Sigmoid colon (tissue), 7 donors: ENCODE measurements around the gene LVRN. TPM values are rescaled to one million over a fixed set of nuclear protein-coding genes. Genes with fewer than 3 reads are reported as not detected.

Source experiments
- DNase-seq: peaks from one replicate; pipeline ENCODE4 v3.0.0-alpha.2; 2019
- H3K27ac ChIP-seq, 4 donors: fragments of 200-600 bp; sonication (generic); one replicate each; pipeline ENCODE4 v1.5.1; 2016 to 2019; ENCODE audit warnings: mild to moderate bottlenecking in 1 of 4
- H3K27me3 ChIP-seq, 3 donors: fragments of 200-600 bp; sonication (generic); one replicate each; pipeline ENCODE4 v1.5.1; 2019; ENCODE audit warnings: mild to moderate bottlenecking in 1 of 3
- H3K36me3 ChIP-seq, 4 donors: fragments of 200-600 bp; sonication (generic); one replicate each; pipeline ENCODE4 v1.5.1; 2016 to 2019
- H3K4me1 ChIP-seq, 4 donors: fragments of 200-600 bp; sonication (generic); one replicate each; pipeline ENCODE4 v1.5.1; 2017 to 2019
- H3K4me3 ChIP-seq, 4 donors: fragments of 200-600 bp; sonication (generic); one replicate each; pipeline ENCODE4 v1.5.1; 2017 to 2019; ENCODE audit warnings: mild to moderate bottlenecking in 2 of 4, moderate library complexity in 1 of 4
- H3K9me3 ChIP-seq, 4 donors: fragments of 200-600 bp in 3 of 4; sonication (generic) in 3 of 4; one replicate each; pipeline versions ENCODE4 v1.5.1 to v1.6.1; 2013 to 2019
- CTCF ChIP-seq, 4 experiments: fragments of 450-650 bp in 3 of 4; fragments of 200-600 bp in 1 of 4; IDR thresholded peaks; one replicate each; pipeline ENCODE4 v1.5.1; 2016 to 2019; ENCODE audit warnings: antibody characterized with exemption in 4 of 4, mild to moderate bottlenecking in 3 of 4, moderate library complexity in 2 of 4
- EP300 ChIP-seq, 4 donors: sonication (generic); formaldehyde crosslinking; IDR thresholded peaks; one replicate each; pipeline ENCODE4 v1.6.1; 2017; ENCODE audit warnings: antibody characterized with exemption in 4 of 4
- POLR2A ChIP-seq, 2 donors: fragments of 450-650 bp; IDR thresholded peaks; one replicate each; pipeline ENCODE4 v1.6.1; 2016; ENCODE audit warnings: antibody characterized with exemption in 2 of 2, mild to moderate bottlenecking in 2 of 2, moderate library complexity in 2 of 2
- POLR2AphosphoS5 ChIP-seq, 4 donors: sonication (generic); formaldehyde crosslinking; IDR thresholded peaks; one replicate each; pipeline ENCODE4 v1.6.1; 2017; ENCODE audit warnings: antibody characterized with exemption in 4 of 4
- WGBS, 2 donors: extraction: QIAGEN DNeasy Blood & Tissue Kit; methylation state at CpG; one replicate each; pipeline ENCODE4 v1.1.7; 2013; 5-methylcytosine and 5-hydroxymethylcytosine counted together
- intact Hi-C: fragments of 100-400 bp; cut with DNase I; formaldehyde crosslinking; loops from one replicate; pipeline ENCODE4 v1.15.1; 2023
- polyA plus RNA-seq, 3 donors: library from polyadenylated mRNA; stranded (reverse); fragments of 200-250 nt; gene quantifications; one replicate each; pipeline ENCODE4 v1.2.3, GENCODE V29; 2013
- total RNA-seq, 4 donors: library from RNA; depleted of rRNA; stranded (reverse); fragments of >200 nt; gene quantifications; one replicate each; pipeline ENCODE4 v1.1.0, GENCODE V29; 2016
- donor health status: healthy with polysubstance abuse.
- donor health status: Bipolar disorder and iron deficiency.
- donor health status: healthy.

Gene LVRN
- total and polyA plus RNA-seq, 7 donors: 0.23 to 8.4 (median 3.9) TPM

DNA sequence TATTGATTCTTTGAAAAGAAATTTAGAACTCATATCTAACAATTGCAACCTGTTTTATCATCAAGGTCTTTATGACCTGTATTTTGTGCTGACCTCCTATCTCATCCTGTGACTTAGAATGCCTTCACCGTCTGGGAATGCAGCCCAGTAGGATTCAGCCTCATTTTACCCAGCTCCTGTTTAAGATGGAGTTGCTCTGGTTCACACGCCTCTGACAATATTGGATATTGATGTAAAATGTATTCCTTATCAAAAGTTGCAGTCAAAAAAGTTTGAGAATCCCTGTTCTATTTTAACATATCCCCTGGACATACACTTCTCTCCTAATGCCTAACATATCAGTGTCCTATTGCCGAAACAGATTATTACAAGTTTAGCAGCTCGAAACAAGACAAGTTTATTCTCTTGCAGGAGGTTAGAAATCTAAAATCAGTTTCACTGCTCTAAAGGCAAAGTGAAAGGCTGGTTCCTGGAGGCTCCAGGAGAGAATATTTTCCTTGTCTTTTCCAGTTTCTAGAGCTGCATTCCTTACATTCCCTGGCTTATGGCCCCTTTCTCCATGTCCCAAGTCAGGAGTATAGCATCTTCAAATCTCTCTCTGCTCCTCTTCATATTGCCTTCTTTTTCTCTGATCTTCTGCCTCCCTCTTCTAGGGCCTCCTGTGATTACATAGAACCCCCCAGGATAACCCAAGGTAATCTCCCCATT lies 31.5 kb upstream of the LVRN start:
- TF ChIP-seq EP300 (IDR thresholded peaks at IDR 0.05) (no peak), POLR2AphosphoS5 (IDR thresholded peaks at IDR 0.05) (no peak), POLR2A (IDR thresholded peaks at IDR 0.05) (no peak), CTCF (IDR thresholded peaks at IDR 0.05) (no peak)
- intact Hi-C loops: no loop called here

DNA sequence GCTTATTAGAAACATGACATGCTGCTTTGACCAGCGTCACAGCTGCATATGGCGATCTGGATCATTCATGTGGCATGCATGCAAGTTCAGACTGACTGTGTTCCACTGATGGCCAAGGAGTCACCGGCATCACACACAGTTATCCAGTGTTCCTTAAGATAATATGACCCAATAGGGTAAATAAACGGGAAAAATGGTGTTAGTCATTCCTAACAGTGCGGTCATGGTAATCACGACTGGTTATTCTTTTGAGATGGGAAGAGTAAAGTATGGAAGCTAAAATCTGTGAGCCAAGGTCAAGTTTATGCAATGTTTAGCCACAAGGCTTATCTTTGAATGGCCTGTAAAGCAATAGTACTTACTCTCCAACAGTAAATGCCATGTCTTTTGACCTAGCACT lies 29.3 kb upstream of the LVRN start:
- TF ChIP-seq EP300 (IDR thresholded peaks at IDR 0.05) (no peak), CTCF (IDR thresholded peaks at IDR 0.05) (no peak), POLR2A (IDR thresholded peaks at IDR 0.05) (no peak), POLR2AphosphoS5 (IDR thresholded peaks at IDR 0.05) (no peak)
- Histone ChIP-seq H3K9me3 (no peaks in the 10 kb centered on the region), H3K4me3 (no peak overlapping the region), H3K27ac (no peak overlapping the region), H3K27me3 (no peaks in the 10 kb centered on the region), H3K36me3 (no peaks in the 10 kb centered on the region), H3K4me1 (no peaks in the 10 kb centered on the region)
- no peak for DNase-seq
- intact Hi-C loops: no loop called here
- WGBS, 2 donors: 83 to 88% methylated on average over 6 of the region's 6 CpGs

More for the DNA sequence above, 31.5 kb upstream of the LVRN start:
- Histone ChIP-seq H3K9me3 (no peaks in the 10 kb centered on the region), H3K36me3 (no peaks in the 10 kb centered on the region), H3K4me3 (no peak overlapping the region), H3K27me3 (no peaks in the 10 kb centered on the region), H3K27ac (no peak overlapping the region), H3K4me1 (no peaks in the 10 kb centered on the region)
- no peak for DNase-seq
- 93% methylated on average over 4 of the region's 4 CpGs for WGBS, 2 donors

DNA sequence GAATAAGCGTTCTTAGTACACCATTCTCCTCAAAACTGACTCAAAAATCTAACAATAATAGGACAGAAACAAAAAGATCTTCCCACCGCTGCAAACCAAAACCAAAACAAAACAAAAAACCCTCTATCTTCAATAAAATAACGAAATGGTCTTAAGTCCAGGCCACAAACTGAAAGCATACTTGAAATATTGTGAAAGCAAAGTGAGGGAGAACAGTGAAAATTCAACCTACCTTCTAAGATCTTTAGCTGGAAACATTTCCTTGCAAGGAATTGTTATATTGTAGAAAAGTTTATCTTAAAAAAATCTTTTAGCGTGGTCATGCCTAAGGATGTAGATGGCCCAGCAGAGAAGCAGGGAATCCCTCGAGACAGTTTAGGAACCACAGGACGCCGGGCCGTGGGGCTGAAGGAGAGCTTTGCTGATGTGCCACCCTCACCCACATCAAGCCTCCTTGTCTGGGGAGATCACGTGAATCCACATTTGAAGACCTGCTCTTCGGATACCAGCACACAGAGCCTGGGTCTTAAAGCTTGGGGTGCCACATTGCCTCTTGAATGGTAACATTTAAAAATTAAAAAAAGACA lies 27.8 kb upstream of the LVRN start:
- 89 to 91% methylated on average over 10 of the region's 10 CpGs for WGBS, 2 donors
- H3K27me3 ChIP-seq: no peaks in the 10 kb centered on the region
- no peaks in the 10 kb centered on the region for H3K9me3 ChIP-seq
- no peak overlapping the region for H3K4me3 ChIP-seq
- TF ChIP-seq EP300 (IDR thresholded peaks at IDR 0.05) (no peak), POLR2A (IDR thresholded peaks at IDR 0.05) (no peak), CTCF (IDR thresholded peaks at IDR 0.05) (no peak), POLR2AphosphoS5 (IDR thresholded peaks at IDR 0.05) (no peak)
- H3K4me1 ChIP-seq: no peaks in the 10 kb centered on the region
- H3K36me3 ChIP-seq: no peaks in the 10 kb centered on the region
- no peak for DNase-seq
- intact Hi-C loops: no loop called here
- no peak overlapping the region for H3K27ac ChIP-seq

GRCh38 chr5:115936031-115936430 lies 26.2 kb upstream of the LVRN start:
- H3K4me3 ChIP-seq: no peak overlapping the region
- TF ChIP-seq EP300 (IDR thresholded peaks at IDR 0.05) (no peak), POLR2A (IDR thresholded peaks at IDR 0.05) (no peak), POLR2AphosphoS5 (IDR thresholded peaks at IDR 0.05) (no peak), CTCF (IDR thresholded peaks at IDR 0.05) (no peak)
- intact Hi-C loops: no loop called here
- H3K36me3 ChIP-seq: no peaks in the 10 kb centered on the region
- WGBS, 2 donors: 86 to 90% methylated on average over 1 of the region's 1 CpG
- no peaks in the 10 kb centered on the region for H3K9me3 ChIP-seq
- no peaks in the 10 kb centered on the region for H3K27me3 ChIP-seq
- no peaks in the 10 kb centered on the region for H3K4me1 ChIP-seq
- no peak overlapping the region for H3K27ac ChIP-seq
- no peak for DNase-seq
